CD4-positive, alpha-beta T cell treated with Interleukin-15 for 4 hours (primary cell): ENCODE measurements around the gene CARD19.

Source experiments
- DNase-seq: peaks from one replicate; pipeline ENCODE4 v3.0.0-alpha.2; 2020; ENCODE audit warnings: low spot score

The CARD19 gene

DNA sequence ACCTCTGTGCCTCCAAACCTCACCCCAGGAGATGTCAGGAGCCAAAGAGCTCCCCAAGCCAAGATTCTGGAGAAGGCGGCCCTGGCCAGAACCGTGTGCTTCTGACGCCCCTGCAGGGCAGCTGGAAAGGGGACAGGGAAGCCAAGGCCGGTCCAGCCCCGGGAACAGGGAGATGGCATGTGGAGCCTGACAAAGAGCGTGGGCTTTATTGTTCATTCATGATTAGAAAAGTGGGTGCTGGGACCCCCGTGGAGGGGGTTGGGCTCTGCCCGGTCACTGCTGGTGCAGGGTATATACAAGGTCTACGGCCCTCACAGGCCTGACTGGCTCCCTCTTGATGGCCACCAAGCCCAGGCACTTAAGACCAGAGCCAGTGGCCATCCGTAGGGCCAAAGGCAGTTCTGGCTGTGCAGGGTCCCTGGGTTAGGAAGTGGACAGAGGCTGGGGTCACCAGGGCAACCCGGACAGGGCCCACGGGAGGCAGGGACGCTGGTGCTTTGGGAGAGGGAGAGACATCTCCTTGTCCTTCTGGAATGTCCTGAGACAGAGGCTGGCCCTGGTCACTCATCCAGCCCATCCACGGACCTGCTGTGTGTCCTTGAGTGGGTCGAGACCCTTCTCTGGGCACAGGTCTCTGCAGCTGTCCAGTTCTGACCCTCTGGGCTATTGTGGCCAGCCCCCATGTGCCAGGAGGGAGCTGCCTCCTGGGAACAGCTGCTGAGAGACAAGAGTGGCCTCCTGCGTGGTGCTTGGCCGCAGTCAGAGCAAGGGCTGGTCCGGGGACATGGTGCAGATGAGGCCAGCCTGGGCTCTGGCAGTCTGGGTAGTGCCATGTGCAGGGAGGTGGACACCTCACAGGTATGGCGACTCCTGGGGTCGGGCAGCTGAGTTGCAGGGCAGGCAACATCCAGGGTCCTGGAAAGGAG lies 25.6 kb downstream of the CARD19 start:
- DNase-seq: no peak

DNA sequence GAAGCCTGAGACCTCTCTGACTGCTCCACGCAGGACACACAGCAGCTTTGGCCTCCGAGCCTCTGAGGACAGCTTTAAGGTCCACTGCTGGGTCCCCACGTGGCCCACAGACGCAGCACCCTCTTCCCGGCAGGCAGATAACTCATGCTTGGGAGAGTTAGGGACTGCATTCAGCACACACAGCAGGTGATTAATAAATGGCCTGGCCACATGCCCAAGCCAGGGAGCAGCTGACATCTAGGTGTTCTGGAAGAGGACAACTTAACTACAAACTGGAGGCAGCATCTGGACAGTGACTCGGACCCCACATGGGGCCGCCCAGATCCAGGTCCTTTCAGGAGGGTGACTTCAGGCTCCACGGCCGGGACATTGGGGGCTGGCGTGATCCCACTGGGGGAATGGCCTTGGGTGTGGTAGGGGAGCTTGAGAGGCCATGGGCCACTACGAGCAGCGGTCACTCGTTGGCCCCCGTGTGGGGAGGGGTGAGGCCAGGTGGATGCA lies 26.8 kb downstream of the CARD19 start:
- DNase-seq: no peak

DNA sequence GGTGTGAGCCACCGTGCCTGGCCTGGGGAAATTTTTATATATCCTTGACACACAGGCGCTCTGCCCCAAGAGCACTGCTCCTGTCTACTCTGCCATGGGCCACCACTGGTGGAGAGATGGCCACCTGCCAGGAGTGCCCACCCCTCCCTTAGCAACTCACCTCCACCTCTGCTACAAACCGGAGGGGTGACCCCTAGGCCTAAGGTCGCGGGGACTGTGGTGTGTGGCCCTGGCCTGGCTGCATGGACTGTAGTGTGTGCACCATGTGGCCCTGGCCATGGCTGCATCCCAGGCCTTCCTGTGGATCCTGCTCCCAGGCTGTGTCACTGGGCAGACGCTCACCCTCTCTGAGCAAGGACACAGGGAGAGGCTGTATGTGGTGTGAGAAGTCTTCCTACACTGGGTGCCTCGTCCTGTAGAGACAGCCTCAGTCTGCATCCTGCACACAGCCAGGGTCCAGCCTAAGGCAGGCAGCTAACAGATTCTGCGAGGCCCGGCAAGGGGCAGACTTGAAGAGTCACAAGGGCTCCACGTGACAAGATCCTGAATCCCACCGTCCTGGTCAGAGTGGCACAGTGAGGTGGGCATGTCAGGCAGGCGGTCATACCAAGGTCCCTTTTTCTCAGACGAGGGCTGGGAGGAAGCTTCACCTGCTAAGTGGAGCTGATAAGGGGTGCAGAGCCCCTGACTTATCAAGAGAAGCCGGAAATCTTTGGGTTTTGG lies 27.7 kb downstream of the CARD19 start:
- no peak for DNase-seq

DNA sequence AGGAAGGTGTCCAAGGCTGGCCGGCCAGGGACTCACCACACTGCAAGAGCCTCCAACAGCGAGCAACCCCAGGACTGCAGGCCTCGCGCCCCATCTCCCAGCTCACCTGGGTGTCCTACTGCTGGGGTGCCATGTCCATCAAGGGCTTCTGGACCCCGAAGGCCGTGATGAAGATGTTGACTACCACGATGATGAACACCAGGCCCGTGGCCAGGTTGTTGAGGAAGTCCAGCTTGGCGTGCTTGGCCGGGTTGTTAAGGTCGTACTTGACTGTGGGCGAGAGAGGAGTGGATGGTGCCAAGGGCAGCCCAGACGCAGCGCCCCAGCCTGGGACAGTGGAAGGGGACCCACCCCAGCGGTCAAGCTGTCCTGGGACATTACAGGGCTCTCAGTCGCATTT lies 28.8 kb downstream of the CARD19 start:
- no peak for DNase-seq

DNA sequence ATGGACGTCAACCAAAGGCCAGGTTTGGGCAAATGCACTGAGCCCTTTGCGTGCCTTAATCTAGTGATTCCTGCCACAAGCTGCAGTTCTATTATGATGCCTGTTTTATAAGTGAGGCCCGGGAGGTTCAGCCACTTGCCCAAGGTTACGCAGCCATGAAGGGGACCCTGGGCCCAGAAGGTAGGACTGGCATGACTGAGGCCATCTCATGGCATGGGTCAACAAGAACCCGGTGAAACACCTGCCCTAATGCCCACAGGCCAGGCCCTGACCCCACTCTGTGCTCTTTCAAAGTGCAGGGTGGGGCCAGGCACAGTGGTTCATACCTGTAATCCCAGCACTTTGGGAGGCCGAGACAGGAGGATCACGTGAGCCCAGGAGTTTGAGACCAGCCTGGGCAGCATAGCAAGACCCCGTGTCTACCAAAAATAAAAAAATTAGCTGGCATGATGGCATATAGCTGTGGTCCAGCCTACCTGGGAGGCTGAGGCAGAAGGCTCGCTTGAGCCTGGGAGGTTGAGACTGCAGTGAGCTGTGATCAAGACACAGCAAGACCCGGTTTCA lies 29.4 kb downstream of the CARD19 start:
- no peak for DNase-seq

DNA sequence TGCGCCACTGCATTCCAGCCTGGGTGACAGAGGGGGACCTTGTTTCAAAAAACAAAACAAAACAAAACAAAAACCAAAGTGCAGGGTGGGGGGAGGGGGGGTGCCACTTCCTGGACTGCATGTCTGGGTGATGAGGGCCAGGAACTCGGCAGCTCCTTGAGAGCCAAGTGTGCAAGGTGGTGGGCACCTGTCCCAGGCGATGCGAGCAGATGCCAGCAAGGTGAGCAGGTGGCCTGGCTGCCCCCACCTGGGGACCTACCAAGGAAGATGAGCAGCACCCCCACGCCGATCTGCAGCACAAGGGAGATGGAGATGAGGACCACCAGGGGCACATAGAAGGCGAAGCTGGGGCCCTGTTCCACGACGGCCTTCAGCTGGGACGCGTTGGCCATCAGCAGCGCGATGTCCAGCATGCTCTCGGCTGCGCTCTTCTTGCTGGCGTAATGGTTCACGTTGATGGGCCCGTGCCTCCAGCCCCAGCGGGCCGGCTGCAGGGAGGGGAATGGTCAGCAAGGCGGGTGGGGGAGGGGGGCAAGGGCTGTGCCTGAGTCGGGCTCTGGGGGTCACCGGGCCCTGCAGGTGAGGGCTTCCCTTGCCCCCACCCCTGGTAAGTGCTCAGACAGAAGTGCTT lies 30.2 kb downstream of the CARD19 start:
- no peak for DNase-seq

DNA sequence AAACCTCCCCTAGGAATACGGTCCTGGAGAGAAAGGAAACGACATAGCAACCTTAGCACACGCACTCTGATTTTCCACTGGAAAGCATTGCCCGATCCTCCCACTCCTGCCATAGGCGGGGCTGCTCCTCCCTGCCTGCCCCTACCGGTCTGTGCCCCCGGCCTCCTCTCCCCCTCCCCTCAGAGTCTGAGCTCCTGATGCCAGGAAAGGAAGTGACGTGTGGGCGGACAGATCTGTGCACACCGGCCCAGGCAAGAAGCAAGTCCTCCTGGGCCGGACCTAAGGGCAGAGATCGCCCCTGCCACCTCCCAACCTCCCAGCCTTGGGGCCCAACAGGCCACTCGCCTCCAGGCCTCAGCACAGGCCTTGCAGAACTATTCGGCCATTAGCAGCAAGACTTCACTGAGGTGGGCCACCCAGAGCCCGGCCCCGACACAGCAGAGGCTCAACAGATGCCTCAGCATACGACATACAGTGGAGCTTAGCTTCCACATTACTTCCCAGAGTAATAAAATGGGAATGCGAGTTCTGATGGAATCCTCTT lies 30.9 kb downstream of the CARD19 start:
- no peak for DNase-seq

DNA sequence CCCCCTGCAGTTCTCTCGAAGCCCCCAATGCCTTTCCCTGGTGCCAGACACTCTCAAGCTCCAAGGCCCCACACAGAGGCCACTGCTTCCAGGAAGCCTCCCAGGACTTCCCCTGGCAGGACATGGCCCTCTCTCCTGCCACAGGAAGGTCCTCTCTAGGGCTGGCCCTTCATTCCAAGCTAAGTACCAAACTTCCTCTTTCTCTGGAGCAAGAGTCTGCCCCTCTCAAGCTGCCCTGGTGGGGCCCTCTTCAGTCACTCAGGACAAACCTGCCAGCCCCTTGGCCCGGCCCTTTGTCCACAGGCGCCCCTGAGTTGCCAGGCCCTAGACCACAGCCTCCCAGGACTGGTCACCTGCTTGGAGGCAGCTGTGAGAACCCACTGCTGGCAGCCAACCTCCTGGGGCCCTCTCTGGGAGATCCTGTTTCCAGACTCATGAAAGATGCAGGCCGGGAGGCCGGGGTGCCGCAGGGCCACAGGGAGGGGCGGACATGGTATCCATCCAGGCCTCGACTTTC lies 31.4 kb downstream of the CARD19 start:
- no peak for DNase-seq

DNA sequence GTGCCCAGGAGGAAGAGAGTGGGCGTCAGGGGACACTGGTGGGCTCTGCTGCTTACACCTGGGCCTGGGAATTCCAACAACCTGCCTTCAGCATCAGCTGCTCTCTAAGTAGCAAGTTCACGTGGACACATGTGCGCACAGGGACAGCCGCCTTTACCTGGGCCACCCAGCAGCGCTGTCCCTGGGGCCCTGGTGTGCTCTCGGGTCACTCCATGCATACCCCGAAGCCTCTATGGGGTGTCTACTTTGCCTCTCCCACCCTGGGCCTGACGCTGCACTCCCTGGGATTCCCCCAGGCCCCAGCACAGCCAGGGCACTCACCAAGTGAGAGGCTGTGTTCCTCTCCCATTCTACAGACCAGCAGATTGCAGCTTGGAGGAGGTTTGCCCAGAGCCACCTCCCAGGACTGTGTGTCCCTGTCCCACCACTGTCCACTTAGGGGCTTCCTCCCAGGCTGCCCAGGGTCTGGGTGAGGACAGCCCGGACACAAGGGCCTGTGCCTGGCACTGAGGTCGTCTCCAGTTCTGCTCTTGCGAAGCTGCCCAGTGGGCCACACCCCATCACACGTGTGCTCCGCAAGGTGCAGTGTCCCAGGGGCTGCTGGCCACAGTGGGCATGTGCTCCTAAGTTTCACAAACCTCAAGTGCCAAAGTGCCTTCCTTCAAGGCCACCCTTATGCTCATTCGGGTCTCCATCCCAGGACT lies 32.1 kb downstream of the CARD19 start:
- no peak for DNase-seq

DNA sequence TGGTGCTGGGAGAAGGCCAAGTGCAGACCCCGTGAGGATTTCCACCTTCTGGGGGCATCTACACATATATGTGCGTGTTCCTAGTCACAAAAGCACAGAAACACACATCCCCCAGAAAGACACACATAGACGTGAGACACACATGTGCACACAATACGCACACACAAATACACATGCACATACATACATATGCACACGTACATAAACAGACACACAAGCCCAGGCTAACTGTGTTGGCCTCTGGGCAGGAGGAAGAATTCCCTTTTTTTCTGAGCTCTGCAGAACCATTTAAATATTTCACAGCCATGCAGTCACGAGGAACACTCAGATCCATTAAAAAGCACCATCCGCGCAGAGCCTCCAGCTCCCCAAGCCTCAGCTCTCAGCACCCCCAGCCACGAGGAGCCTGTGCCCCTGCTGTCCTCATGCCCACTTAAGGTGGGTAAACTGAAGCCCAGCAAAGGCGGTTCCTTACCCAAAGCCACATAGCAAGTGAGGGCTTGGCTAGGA lies 32.8 kb downstream of the CARD19 start:
- DNase-seq: no peak

DNA sequence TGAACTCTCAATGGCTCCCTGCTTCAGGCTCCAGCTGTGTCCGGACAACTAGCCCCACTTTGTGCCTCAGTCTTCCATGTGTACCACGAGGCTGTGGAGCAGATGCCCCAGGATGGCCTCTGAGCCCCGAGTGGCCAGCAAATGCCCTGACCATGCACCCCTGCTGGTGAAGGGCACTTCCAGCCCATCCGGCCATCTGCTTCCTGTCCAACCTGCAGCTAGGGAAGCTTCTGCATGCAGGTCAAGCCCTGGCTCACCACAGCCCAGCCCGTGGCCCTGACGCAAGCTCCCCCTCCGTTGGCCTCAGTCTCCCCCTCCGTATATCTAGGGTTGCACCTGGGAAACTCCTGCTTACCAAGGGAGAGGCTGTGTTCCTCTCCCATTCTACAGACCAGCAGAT lies 33.3 kb downstream of the CARD19 start:
- no peak for DNase-seq

DNA sequence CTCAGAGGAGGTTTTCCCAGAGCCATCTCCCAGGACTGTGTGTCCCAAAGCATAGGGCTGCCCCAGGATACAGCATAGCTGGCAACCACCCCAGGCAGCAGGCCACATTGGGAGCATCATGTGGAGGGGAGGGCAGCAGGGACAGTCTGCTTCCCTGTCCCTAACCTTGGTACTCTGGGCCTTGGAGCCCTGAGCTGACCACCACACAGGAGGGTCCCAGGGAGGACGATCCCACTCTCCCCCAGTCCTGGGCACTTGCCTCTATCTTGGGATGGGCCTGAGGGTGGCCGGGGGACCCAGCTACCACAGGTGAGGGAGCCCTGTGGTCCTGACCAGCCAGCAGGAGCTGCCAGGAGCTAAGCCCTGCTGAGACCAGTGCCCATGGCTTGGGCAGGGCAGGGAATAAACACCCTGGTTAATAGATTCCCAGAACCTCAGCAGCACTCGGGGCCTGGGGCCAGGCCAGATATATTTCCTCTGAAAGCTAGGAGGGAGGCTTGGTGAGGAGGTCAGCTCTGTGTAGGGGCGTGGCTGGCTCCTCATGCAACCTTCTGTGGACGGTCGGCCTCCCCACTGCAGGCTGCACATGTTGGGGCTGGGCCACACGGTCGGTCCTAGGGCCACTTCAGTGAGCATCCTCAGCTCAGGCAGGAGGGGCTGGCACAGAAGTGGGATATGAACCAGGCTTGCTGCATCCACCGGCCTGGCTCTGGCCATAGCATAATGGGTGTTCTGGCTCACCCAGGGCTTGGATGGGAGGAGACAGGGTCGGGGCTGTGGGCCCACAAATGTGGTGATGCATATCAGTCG lies 33.9 kb downstream of the CARD19 start:
- no peak for DNase-seq

DNA sequence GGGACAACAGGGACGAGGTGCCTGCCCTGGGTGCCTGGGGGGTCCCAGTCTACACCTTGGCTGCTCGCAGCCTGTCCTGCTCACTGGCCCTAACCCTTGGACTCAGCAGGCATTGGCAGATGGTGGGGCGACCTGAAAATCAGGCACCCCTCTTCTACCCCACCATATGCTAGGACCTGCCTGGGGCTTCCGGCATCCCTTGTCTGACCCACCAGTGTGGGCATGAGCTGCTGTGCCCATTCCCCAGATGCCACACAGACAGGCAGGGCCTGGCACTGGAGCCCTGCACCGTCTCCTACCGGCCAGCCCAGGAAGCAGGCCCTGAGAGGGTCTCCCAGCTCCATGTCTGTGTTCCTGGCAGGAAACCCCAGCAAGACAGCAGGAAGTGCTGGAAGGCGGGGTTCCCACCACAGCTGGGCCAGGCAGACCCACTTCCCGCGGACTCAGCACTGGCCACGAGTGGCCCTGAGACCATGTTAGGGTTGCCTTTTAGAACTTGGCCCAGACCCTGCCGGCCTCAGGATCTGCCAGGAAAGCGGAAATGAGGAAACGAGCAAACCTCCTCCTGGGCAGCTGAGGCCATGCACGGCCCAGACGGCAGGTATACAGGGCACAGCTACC lies 35.0 kb downstream of the CARD19 start:
- DNase-seq: no peak

DNA sequence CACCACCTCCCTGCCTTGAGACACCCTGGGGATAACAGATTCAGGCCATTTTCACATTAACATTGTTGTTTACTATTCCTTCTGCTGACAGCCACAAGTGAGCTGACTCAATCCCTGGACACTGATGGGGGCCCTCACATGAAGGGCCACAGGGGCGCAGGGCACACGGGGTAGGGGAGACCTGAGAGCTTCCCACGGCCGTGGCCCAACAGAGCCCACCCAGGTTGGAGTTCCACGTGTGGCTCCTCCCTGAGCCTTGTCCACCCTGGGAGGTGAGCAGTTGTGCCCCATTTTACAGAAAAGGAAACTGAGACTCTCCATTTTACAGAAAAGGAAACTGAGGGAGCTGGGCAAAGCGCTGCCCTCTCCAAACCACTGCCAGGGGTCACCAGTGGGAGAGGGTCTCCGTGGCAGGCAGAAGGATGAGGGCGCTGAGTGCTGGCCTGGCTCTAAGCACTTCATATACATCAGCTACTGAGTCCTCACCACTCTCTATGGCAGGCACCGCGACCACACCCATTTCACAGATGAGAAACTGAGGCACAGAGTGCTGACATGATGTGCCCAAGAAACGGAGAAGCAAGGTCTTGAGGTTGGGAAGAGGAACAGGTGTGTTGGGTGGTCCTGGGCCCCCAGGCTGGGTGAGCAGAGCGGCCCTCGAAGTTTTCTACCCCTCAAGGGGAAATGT lies 35.7 kb downstream of the CARD19 start:
- DNase-seq: no peak

DNA sequence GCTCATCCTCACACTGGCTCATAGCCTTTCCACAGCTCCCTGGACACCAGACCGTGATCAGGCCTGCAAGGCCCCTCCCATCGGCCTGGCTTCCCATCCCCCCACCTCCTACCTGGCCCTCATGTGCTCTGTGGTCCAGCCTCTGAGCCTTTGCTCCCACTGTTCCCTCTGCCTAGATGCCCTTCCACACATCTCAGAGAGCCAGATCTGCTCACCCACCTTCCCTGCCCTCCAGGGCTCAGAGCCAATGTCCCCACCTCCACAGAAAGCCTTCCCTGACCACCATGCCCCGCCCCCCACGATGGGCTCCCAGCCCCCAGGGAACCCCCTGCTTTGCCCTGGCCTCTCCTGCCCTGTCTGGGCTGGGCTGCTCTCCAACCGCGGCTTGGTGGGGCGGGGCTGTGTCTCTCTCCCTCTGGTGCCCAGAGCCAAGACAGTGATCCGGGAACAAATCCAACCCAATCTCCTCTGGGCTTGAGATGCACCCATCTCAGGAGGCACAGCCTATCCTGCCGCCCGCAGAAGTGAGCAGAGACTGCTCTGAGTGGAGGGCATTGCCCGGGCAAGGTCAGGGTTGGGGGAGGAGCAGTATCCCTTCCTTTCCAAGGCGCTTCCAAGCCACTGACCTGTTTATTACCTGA lies 36.4 kb downstream of the CARD19 start:
- no peak for DNase-seq

DNA sequence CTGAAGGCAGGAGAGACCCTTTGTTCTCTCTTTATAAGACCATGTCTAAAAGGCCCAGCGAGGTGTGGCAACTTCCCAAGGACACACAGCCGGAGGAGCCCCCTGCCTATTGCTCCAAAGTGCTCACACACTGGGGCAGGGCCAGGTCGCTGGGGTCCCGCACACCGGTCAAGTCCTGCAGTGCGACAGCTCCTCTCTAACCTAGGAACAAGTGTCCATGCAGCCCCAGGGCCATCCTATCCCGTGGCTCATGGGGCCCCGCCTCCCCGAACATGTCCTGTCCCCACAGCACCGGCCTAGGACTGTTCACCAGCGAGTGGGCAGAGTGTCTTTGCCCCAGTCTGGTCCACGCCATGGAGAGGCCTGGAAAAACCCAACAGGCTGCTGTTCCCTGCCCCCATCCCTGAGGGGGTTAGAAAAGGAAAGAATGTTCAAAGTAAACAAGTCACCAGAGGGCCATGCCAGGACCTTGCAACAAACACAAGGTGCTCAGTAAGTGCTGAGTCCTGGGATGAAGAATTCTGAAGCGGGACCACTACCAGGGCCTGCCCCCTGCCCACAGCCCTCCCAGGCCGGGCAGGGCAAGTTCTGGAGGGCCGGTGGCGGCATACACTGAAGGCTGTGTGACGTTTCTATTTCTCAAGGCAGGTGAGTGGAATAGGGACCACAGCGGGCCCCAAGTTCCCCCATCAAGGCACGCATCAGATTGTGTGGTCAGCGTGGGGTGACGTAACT lies 37.1 kb downstream of the CARD19 start:
- peak; percentile 40 for DNase-seq

DNA sequence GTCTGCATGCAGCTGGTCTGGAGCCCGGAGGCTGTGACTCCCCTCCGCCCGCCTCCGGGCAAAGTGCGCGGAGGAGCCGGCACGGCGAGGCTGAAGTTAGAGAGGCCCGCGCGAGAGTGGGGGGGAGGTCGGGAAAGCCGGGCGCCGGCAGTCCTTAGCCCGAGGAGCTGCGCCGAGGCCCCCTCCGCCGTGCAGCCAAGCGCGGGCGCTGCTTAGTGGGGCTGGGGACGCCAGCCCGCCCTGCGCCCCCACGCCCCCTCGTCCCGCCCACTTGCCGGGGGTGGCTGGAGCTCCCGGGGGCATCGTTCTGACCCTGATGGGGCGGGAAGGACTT lies 37.6 kb downstream of the CARD19 start:
- no peak for DNase-seq
